Dedifferentiated amniotic fluid mesenchymal stem cell (primary cell): Measurements from ENCODE around the gene COX6B2.

Source experiments
- DNase-seq: peaks from one replicate; pipeline ENCODE4 v3.0.0-alpha.2; 2016; ENCODE audit errors: extremely low spot score

COX6B2 gene

GRCh38 chr19:55362174-55362989 lies 7.9 kb upstream of the COX6B2 start:
- DNase-seq: no peak

GRCh38 chr19:55360902-55361301 lies 6.4 kb upstream of the COX6B2 start:
- no peak for DNase-seq

- no peak for DNase-seq
Observed at GRCh38 chr19:55358943-55359908, 4.7 kb upstream of the COX6B2 start.

GRCh38 chr19:55358493-55358892 lies 4.0 kb upstream of the COX6B2 start:
- DNase-seq: no peak

- DNase-seq: no peak
Observed at GRCh38 chr19:55355213-55355821, 798 bp upstream of the COX6B2 start.

GRCh38 chr19:55353803-55354697 lies 469 bp downstream of the COX6B2 start:
- no peak for DNase-seq

GRCh38 chr19:55353356-55353802 lies 1.1 kb downstream of the COX6B2 start:
- no peak for DNase-seq

GRCh38 chr19:55352549-55353145 lies 1.9 kb downstream of the COX6B2 start:
- DNase-seq: no peak

GRCh38 chr19:55352040-55352439 lies 2.5 kb downstream of the COX6B2 start:
- no peak for DNase-seq

GRCh38 chr19:55350620-55351315 lies 3.8 kb downstream of the COX6B2 start:
- no peak for DNase-seq

GRCh38 chr19:55348317-55349034 lies 6.0 kb downstream of the COX6B2 start:
- no peak for DNase-seq

GRCh38 chr19:55347442-55348009 lies 7.0 kb downstream of the COX6B2 start:
- DNase-seq: no peak

- DNase-seq: no peak
Observed at GRCh38 chr19:55346725-55347441, 7.6 kb downstream of the COX6B2 start.

GRCh38 chr19:55345818-55346724 lies 8.4 kb downstream of the COX6B2 start:
- DNase-seq: no peak

- DNase-seq: no peak
Observed at GRCh38 chr19:55345101-55345817, 9.3 kb downstream of the COX6B2 start.

- no peak for DNase-seq
Observed at GRCh38 chr19:55344444-55344843, 10.1 kb downstream of the COX6B2 start.
